Mammary epithelial cell (primary cell): ENCODE results near the gene NKD2.

Experiments used
- EZH2 ChIP-seq: IDR thresholded peaks from 2 replicates; pipeline ENCODE4 v1.6.1; 2012; ENCODE audit warnings: low read length, inconsistent platforms, borderline replicate concordance
- TF ChIP-seq, protein P1 (sequence below), 2 donors: IDR thresholded peaks in 1 of 2; conservative IDR thresholded peaks in 1 of 2; 2 replicates each; pipeline ENCODE4 v1.5.1; 2011 to 2012; ENCODE audit warnings: inconsistent platforms in 2 of 2, low read length in 2 of 2, mild to moderate bottlenecking in 2 of 2, control low read depth in 1 of 2, low read depth in 1 of 2; ENCODE audit not compliant: insufficient read depth in 1 of 2; ENCODE audit errors: extremely low read depth in 1 of 2

DNA sequence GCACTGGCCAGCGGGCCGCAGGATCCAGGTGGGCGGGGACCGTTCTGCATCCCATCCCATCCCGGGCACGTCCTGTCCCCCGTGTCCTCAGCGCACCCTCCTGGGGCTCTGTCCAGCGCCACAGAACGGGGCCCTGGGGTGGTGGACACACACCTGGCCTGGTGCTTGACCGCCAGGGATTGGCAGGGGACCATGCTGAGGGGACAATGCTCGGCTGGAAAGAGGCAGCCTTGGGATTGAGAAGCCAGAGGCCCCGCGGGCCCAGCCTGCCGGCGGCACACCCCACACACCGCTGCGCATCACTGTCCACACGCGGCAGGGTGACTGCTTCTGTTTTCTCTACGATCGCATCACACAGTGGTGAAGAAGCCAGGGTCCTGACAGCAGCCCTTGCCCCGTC is 70.2 kb downstream of the NKD2 start:
- TF ChIP-seq, protein P1, sequence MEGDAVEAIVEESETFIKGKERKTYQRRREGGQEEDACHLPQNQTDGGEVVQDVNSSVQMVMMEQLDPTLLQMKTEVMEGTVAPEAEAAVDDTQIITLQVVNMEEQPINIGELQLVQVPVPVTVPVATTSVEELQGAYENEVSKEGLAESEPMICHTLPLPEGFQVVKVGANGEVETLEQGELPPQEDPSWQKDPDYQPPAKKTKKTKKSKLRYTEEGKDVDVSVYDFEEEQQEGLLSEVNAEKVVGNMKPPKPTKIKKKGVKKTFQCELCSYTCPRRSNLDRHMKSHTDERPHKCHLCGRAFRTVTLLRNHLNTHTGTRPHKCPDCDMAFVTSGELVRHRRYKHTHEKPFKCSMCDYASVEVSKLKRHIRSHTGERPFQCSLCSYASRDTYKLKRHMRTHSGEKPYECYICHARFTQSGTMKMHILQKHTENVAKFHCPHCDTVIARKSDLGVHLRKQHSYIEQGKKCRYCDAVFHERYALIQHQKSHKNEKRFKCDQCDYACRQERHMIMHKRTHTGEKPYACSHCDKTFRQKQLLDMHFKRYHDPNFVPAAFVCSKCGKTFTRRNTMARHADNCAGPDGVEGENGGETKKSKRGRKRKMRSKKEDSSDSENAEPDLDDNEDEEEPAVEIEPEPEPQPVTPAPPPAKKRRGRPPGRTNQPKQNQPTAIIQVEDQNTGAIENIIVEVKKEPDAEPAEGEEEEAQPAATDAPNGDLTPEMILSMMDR (conservative IDR thresholded peaks at IDR 0.05 in 1 of 2, IDR thresholded peaks at IDR 0.05 in 1 of 2; ENCODE audit: extremely low read depth in 1 of 2, insufficient read depth in 1 of 2, low read depth in 1 of 2, low read length in 2 of 2) = no peak
- TF ChIP-seq EZH2 = no peak
